Activated CD4-positive, alpha-beta T cell treated with anti-CD3 and anti-CD28 coated beads, Interleukin-2, amount 10 ng/mL, durations not matched to agents 24 days and 14 days (primary cell): ENCODE results near the gene ZNF212. TPM values are rescaled to one million over a fixed set of nuclear protein-coding genes. Genes with fewer than 3 reads are reported as not detected.

Source experiments
- DNase-seq: peaks from one replicate; pipeline ENCODE4 v3.0.0; 2022
- H3K27ac Mint-ChIP-seq: one replicate; pipeline ENCODE4 v1.8.0; 2022; ENCODE audit warnings: mild to moderate bottlenecking, mixed read lengths
- H3K27me3 Mint-ChIP-seq: one replicate; pipeline ENCODE4 v1.8.0; 2022; ENCODE audit warnings: mixed read lengths
- H3K36me3 Mint-ChIP-seq: one replicate; pipeline ENCODE4 v1.8.0; 2022; ENCODE audit warnings: low read depth, mild to moderate bottlenecking, mixed read lengths
- H3K4me1 Mint-ChIP-seq: one replicate; pipeline ENCODE4 v1.8.0; 2021; ENCODE audit warnings: mixed read lengths
- H3K4me3 Mint-ChIP-seq: one replicate; pipeline ENCODE4 v1.8.0; 2022; ENCODE audit warnings: mild to moderate bottlenecking, moderate library complexity, mixed read lengths
- H3K9me3 Mint-ChIP-seq: one replicate; pipeline ENCODE4 v1.8.0; 2021; ENCODE audit warnings: mixed read lengths
- intact Hi-C: fragments of 100-400 bp; cut with micrococcal nuclease; formaldehyde crosslinking; loops from one replicate; pipeline ENCODE4 v1.15.1; 2023
- total RNA-seq: library from RNA; stranded (reverse); gene quantifications from 2 replicates; pipeline ENCODE4 v1.2.3, GENCODE V29; 2022

ZNF212 gene
- total RNA-seq, 1 donor from 2014 or later = 18.7 TPM

DNA sequence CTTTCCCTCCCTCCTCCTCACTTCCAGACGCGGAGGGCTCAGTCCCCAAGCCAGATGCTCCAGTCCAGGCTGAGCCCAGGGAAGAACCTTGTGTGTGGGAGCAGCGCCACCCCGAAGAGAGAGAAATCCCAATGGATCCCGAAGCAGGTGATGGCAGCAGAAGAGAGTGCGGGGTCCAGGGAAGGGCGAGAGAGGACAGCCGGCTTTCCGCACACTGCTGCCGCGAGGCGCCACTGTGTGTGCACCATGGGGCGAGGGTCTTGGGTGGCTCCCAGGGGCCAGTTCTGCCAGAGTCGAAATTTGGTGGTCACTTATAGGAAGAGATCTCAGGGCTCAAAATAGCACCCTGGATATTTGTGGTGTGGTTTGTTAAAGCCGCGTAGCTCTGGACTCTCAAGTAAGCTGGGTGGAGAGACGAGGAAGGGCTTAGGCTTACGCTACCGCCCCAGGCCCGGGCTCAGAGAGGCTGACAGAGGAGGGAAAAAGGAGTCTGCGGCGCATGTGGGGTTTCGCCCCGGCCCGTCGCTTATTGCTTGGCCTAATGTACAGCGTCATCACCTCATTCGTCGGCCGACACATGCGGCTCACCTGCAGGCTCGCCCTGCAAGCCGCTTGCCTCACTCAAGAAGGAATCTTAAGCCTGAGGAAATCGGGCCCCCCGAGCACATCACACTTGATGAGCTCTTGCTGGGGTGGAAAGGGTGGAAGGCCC is 32.0 kb upstream of the ZNF212 start:
- H3K27ac Mint-ChIP-seq = peak overlapping the region; percentile 65
- no peaks in the 10 kb centered on the region for H3K9me3 Mint-ChIP-seq
- no peak overlapping the region for H3K4me3 Mint-ChIP-seq
- intact Hi-C loops = loop anchor here (2.0 kb wide), 1 partner anchor 31 kb away; the partner anchor contains the start of gene ZNF212
- H3K27me3 Mint-ChIP-seq = no peaks in the 10 kb centered on the region
- peaks cover 29% of the 10 kb centered on the region for H3K4me1 Mint-ChIP-seq
- DNase-seq = no peak
- peaks cover 78% of the 10 kb centered on the region for H3K36me3 Mint-ChIP-seq

DNA sequence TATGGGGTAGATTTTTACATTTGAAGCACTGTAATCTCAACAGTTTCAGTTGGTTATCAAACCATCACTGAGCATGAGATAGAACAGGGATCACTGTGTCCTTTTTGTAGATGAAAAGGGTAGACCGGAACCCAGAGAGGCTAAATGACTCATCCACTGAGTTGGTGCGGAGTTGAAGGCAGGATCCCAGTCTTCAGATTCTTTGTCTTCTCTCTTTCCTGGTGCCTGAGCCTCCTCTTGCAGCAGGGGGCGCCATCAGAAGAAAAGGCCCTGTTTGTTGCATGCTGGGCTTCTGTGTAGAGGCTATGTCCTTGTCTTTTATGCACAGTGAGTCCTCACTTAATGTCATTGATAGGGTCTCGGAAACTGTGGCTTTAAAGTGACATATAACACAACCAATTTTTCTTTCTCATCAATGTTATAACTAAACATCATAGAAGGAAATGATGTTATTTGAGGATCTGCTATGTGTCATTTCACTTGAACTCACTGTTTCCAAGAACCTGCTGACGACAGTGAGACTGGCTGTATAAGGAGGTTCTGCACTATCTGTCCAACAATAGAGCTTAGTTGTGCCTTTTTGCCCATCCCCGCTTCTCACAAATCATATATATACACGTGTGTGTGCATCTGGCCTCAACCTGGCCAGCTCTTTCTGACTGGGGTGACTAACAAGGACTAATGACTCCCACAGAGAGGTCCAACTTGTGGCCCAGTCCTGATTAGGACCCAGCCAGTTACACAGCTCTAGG is 29.8 kb upstream of the ZNF212 start:
- peaks cover 16% of the 10 kb centered on the region for H3K4me1 Mint-ChIP-seq
- H3K27ac Mint-ChIP-seq = peak overlapping the region; percentile 93
- no peaks in the 10 kb centered on the region for H3K9me3 Mint-ChIP-seq
- intact Hi-C loops = loop anchor here (1.0 to 2.0 kb wide), 3 partner anchors 13 to 288 kb away; partner anchors contain the start of genes ZNF212 and ZNF746
- H3K27me3 Mint-ChIP-seq = no peaks in the 10 kb centered on the region
- H3K4me3 Mint-ChIP-seq = peak overlapping the region; percentile 49
- peak; percentile 92 for DNase-seq
- H3K36me3 Mint-ChIP-seq = peaks cover 75% of the 10 kb centered on the region

DNA sequence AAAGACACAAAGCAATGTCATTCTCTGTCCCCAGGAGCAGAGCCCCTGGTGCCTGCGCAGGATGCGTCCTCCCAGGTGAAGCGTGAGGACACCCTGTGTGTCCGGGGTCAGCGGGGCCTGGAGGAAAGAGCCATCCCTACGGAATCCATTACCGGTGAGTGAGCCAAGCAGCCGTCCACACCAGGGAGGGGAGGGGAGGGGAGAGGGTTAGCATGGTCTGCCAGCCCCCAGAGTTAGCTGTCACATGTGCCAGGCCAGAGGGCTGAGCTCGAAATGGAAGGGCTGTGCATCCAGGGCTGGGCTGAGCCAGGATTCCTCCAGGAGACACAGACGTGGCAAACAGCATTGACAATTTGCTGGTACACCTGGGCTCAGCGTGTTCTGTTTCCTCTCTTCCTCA is 28.9 kb upstream of the ZNF212 start:
- Mint-ChIP-seq H3K36me3 (peaks cover 75% of the 10 kb centered on the region), H3K9me3 (no peaks in the 10 kb centered on the region), H3K4me3 (no peak overlapping the region), H3K4me1 (peaks cover 14% of the 10 kb centered on the region), H3K27me3 (no peaks in the 10 kb centered on the region), H3K27ac (peak overlapping the region; percentile 93)
- intact Hi-C loops = no loop called here
- DNase-seq = no peak

DNA sequence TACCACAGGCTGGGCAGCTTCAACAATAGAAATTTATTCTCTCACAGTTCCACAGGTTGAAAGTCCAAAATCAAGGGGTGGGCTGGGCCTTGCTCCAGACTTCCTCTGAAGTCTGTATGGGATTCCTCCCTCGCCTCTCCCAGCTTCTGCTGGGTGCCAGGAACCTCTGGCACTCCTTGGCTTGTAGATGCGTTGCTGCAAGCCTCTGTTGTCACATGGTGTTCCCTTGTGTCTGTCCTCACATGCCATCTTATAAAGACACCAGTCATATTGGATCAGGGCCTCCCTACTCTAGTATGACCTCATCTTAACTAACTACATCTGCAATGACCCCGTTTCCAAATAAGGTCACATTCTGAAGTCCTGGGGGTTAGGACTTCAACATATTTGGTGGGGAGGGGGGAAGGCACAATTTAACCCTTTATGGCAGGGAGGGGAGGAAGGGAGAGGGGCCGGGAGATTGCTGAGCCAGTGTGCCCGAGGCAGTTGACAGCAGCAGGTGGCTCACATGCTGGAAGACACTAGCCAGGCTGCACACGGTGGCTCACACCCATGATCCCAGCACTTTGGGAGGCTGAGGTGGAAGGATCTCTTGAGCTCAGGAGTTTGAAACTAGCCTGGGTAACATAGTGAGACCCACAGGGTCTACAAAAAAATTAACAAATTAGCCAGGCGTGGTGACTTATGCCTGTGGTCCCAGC is 25.3 kb upstream of the ZNF212 start:
- H3K36me3 Mint-ChIP-seq = peaks cover 78% of the 10 kb centered on the region
- intact Hi-C loops = no loop called here

DNA sequence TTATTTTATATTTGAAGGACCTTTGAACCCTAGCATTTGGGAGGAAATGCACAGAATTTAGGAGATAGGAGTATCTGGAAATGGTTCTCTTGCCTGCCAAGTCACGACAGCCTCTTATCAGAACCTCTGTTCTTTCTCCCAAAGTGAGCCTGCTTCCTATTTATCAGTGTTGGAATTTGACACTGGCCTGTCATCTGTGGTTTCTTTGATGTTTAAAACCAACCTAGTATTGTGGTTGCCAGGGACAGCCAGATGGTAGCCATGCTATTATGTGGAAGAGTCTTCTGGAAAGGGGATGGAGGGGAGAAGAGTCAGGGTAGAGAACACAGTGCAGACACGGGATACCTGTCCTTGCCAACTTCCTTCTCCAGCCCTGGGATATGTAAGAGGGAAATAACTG is 23.0 kb upstream of the ZNF212 start:
- intact Hi-C loops = no loop called here
- H3K27ac Mint-ChIP-seq = no peak overlapping the region
- H3K9me3 Mint-ChIP-seq = no peaks in the 10 kb centered on the region
- peaks cover 68% of the 10 kb centered on the region for H3K36me3 Mint-ChIP-seq
- no peaks in the 10 kb centered on the region for H3K4me1 Mint-ChIP-seq
- no peak overlapping the region for H3K4me3 Mint-ChIP-seq
- H3K27me3 Mint-ChIP-seq = no peaks in the 10 kb centered on the region
- DNase-seq = no peak

More for the DNA sequence above, 25.3 kb upstream of the ZNF212 start:
- Mint-ChIP-seq H3K4me1 (peaks cover 11% of the 10 kb centered on the region), H3K9me3 (no peaks in the 10 kb centered on the region), H3K4me3 (no peak overlapping the region), H3K27ac (peak overlapping the region; percentile 16), H3K27me3 (no peaks in the 10 kb centered on the region)
- no peak for DNase-seq

DNA sequence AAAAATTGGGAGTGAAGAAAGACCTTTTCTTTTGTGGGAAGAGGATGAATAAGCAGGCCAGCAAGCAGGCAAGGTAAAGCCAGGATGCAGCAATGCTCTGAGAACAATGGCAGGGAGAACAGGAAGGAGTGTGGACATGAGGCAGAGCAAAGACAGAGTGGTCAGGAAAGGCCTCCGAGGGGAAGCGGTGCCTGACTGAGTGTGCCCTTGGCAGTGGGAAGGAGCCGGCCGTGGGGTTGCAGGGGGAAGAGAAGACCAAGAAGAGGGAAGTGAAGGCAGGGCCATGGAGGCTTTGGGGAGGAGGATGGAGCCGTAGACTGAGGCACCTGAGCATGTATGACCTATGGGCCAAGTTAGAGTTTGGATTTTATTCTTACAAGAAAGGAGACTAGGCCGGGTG is 21.9 kb upstream of the ZNF212 start:
- H3K4me1 Mint-ChIP-seq = no peaks in the 10 kb centered on the region
- H3K9me3 Mint-ChIP-seq = no peaks in the 10 kb centered on the region
- intact Hi-C loops = no loop called here
- peaks cover 66% of the 10 kb centered on the region for H3K36me3 Mint-ChIP-seq
- no peaks in the 10 kb centered on the region for H3K27me3 Mint-ChIP-seq
- no peak for DNase-seq
- no peak overlapping the region for H3K27ac Mint-ChIP-seq
- H3K4me3 Mint-ChIP-seq = no peak overlapping the region

DNA sequence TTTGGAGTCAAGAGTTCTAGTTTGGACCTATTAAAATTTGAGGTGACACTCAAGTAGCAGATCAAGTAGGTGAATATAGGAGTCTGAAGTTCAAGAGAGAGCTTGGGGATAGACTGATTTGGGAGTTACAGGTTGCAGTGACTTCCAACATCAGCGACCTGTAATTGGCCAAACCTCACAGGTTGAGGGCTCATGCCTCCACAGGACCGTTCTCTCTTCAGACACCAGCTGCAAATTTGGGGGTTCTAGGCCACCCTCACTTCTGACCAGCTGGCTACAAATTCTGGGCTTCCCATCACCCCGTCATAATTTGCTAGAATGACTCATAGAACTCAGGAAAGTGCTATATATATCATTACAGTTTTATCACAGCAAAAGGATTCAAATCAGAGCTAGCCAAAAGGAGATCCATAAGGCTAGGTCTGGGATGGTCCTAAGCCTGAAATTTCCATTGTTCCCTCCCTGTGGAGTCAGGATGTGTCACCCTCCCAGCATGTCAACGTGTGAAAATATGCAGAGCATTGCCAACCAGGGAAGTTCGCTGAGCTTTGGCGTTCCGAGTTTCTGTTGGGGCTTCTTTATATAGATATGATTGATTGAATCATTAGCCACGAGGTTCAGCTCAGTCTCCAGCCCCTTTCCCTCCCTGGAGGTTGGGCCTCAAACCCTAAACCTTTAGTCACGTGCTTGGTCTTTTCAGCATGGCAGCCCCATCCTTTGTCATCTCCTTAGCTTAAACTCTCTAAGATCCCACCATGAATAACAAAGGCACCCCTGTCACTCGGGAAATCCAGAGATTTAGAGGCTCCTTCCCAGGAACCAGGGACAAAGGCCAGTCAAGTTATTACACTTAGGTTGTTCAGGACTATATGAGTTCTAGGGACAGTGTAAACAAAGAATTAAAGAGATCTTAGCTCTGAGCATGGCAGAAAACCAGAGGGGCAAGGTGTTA is 20.7 kb upstream of the ZNF212 start:
- intact Hi-C loops = no loop called here
- no peak for DNase-seq
- Mint-ChIP-seq H3K4me1 (no peaks in the 10 kb centered on the region), H3K27ac (no peak overlapping the region), H3K9me3 (no peaks in the 10 kb centered on the region), H3K36me3 (peaks cover 56% of the 10 kb centered on the region), H3K4me3 (no peak overlapping the region), H3K27me3 (no peaks in the 10 kb centered on the region)

DNA sequence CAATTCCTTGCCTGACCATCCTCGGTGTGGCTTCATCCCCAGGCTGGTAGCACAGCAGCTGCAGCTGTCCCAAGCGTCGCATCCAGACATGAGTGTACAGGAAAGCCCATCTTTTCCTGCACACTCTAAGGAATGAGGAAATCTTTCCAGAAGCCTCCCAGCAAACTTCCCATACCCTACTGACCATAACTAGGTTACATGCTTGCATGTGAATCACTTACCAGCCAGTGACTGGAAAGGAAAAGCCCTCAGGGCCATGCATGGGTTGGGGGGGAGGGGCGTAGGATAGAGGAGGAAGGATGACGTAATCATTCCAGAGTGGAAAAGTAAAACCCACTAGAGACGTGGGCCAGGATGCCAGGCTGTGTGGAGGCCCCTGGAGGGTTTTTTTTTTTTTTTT is 18.9 kb upstream of the ZNF212 start:
- Mint-ChIP-seq H3K36me3 (peaks cover 50% of the 10 kb centered on the region), H3K4me3 (no peak overlapping the region), H3K27ac (no peak overlapping the region), H3K27me3 (no peaks in the 10 kb centered on the region), H3K4me1 (no peaks in the 10 kb centered on the region), H3K9me3 (no peaks in the 10 kb centered on the region)
- no peak for DNase-seq
- intact Hi-C loops = no loop called here

DNA sequence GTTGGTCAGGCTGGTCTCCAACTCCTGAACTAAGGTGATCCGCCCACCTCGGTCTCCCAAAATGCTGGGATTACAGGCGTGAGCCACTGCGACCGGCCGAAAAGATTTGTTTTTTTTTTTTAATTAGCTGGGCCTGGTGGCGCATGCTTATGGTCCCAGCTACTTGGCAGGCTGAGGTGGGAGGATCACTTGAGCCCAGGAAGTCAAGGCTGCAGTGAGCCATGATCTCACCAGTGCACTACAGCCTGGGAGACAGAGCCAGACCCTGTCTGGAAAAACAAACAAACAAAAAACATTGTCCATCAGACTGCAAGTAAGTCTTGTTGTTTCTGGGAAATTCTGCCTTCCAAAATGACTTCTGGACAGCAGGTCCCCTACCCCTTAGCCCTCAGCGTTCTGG is 16.3 kb upstream of the ZNF212 start:
- no peaks in the 10 kb centered on the region for H3K9me3 Mint-ChIP-seq
- DNase-seq = no peak
- peaks cover 33% of the 10 kb centered on the region for H3K36me3 Mint-ChIP-seq
- no peaks in the 10 kb centered on the region for H3K27me3 Mint-ChIP-seq
- no peak overlapping the region for H3K4me3 Mint-ChIP-seq
- intact Hi-C loops = no loop called here
- no peaks in the 10 kb centered on the region for H3K4me1 Mint-ChIP-seq
- no peak overlapping the region for H3K27ac Mint-ChIP-seq

DNA sequence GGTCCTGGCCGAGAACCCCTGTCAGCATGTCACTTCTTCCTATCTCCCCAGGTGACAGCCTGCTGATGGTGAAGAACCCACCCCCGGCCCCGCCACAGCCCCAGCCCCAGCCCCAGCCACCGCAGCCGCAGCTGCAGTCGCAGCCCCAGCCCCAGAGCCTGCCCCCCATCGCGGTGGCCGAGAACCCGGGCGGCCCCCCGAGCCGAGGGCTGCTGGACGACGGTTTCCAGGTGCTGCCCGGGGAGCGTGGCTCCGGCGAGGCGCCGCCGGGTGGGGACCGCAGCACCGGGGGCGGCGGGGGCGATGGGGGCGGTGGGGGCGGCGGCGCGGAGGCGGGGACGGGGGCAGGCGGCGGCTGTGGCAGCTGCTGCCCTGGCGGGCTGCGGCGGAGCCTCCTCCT is 15.7 kb upstream of the ZNF212 start:
- Mint-ChIP-seq H3K27me3 (no peaks in the 10 kb centered on the region), H3K36me3 (peaks cover 29% of the 10 kb centered on the region), H3K27ac (no peak overlapping the region), H3K4me1 (no peaks in the 10 kb centered on the region), H3K9me3 (no peaks in the 10 kb centered on the region), H3K4me3 (no peak overlapping the region)
- intact Hi-C loops = no loop called here
- DNase-seq = no peak

DNA sequence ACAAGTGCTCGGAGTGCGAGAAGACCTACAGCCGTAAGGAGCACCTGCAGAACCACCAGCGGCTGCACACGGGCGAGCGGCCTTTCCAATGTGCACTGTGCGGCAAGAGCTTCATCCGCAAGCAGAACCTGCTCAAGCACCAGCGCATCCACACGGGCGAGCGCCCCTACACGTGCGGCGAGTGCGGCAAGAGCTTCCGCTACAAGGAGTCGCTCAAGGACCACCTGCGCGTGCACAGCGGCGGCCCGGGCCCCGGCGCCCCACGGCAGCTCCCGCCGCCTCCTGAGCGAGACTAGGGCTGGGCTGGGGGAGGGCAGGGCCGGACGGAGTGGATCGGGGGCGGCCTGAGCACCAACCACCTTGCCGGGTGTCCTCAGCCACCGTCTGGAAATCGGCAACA is 15.1 kb upstream of the ZNF212 start:
- H3K36me3 Mint-ChIP-seq = peaks cover 24% of the 10 kb centered on the region
- DNase-seq = no peak
- peaks cover 2% of the 10 kb centered on the region for H3K4me1 Mint-ChIP-seq
- no peak overlapping the region for H3K27ac Mint-ChIP-seq
- no peak overlapping the region for H3K4me3 Mint-ChIP-seq
- intact Hi-C loops = no loop called here
- no peaks in the 10 kb centered on the region for H3K27me3 Mint-ChIP-seq
- no peaks in the 10 kb centered on the region for H3K9me3 Mint-ChIP-seq

DNA sequence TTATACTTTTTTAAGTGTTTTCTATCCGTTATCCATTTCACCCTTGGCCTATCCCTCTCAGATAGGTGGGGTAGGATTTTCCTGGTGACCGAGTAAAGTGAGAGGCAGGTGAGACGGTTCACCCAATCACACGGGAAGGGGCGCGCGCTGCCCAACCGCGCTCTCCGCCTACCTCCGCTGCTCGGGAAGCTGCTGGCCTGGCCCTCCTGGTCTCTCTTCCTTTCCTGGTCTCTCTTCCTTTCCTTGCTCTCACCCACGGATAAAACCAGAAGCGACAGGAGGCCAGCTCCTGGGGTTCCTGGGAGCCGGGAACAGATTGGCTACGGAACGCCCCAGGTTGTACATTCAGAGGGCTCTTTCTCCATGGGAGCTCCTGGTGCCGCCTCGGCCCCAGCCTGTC is 14.3 kb upstream of the ZNF212 start:
- no peak for DNase-seq
- Mint-ChIP-seq H3K36me3 (peaks cover 19% of the 10 kb centered on the region), H3K4me1 (peaks cover 2% of the 10 kb centered on the region), H3K27me3 (no peaks in the 10 kb centered on the region), H3K9me3 (no peaks in the 10 kb centered on the region), H3K27ac (no peak overlapping the region), H3K4me3 (no peak overlapping the region)
- intact Hi-C loops = no loop called here

DNA sequence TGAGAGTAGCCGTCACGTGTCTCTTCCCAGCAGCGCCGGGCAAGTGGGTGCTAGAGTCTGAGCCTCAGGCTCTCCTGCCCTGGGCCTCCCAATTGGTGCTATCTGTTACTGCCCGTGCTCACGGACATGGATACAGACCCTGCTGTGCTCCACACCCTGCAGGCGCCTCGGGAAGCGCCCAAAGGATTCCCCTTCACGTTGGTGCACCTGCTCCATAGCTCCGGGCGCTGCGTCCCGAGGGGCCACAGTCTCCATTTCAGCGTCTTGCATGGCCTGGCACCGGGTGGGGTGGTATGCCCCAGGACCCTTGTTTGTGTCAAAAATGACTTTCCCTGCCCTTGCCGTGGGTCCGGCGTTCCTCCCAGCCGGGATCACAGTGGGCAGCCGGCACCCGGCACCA is 13.8 kb upstream of the ZNF212 start:
- no peak for DNase-seq
- intact Hi-C loops = no loop called here
- Mint-ChIP-seq H3K9me3 (no peaks in the 10 kb centered on the region), H3K36me3 (peaks cover 19% of the 10 kb centered on the region), H3K4me3 (no peak overlapping the region), H3K27ac (no peak overlapping the region), H3K27me3 (no peaks in the 10 kb centered on the region), H3K4me1 (peaks cover 2% of the 10 kb centered on the region)
